Measurements from ENCODE around the gene ULBP1. TPM values are rescaled to one million over a fixed set of nuclear protein-coding genes. Genes with fewer than 3 reads are reported as not detected.
A peak's percentile ranks its signal among the peaks of the same experiment; 100 is the strongest.
"Not testable (repeated sequence)": the region's sequence is repeated elsewhere in the genome, so short reads cannot be mapped to it uniquely, and the experiment has no call there.

The ULBP1 gene
- total RNA-seq, 2 experiments from 2014 or later, result 1.8 to 2.2 TPM

- DNase-seq, result no peak
- H3K9me3 Mint-ChIP-seq, result no peaks in the 10 kb centered on the region
- no peak overlapping the region for H3K27ac Mint-ChIP-seq
- no peaks in the 10 kb centered on the region for H3K36me3 Mint-ChIP-seq
- CTCF ChIA-PET, result interaction anchor here (0.6 to 2.5 kb wide), 7 partner anchors 58 to 95 kb away, joined by 3 to 30 read pairs (median 4); no protein-coding TSS in a partner anchor
- H3K4me1 Mint-ChIP-seq (ENCODE audit: low read depth), result peaks cover 26% of the 10 kb centered on the region
- H3K4me3 Mint-ChIP-seq, result no peak overlapping the region
- H3K27me3 Mint-ChIP-seq, result peaks cover 80% of the 10 kb centered on the region
- POLR2A ChIA-PET, result no interaction called here
- intact Hi-C loops (cut with micrococcal nuclease), result loop anchor here (5.0 kb wide), 2 partner anchors 207 to 377 kb away; partner anchors contain the start of genes LATS1 and PPIL4
Observed at GRCh38 chr6:149924206-149924932, 39.4 kb upstream of the ULBP1 start.

- Mint-ChIP-seq H3K9me3 (no peaks in the 10 kb centered on the region), H3K27ac (no peak overlapping the region), H3K4me1 (ENCODE audit: low read depth) (peaks cover 26% of the 10 kb centered on the region), H3K27me3 (peaks cover 83% of the 10 kb centered on the region), H3K4me3 (no peak overlapping the region), H3K36me3 (no peaks in the 10 kb centered on the region)
- ChIA-PET POLR2A (no interaction called here), CTCF (interaction anchor here (0.6 to 2.5 kb wide), 8 partner anchors 58 to 470 kb away, joined by 3 to 30 read pairs (median 4); no protein-coding TSS in a partner anchor)
- intact Hi-C loops (cut with micrococcal nuclease), result loop anchor here (5.0 kb wide), 3 partner anchors 208 to 378 kb away; partner anchors contain the start of genes GINM1, LATS1 and PPIL4
- no peak for DNase-seq
Observed at GRCh38 chr6:149924933-149925252, 38.9 kb upstream of the ULBP1 start.

GRCh38 chr6:149925253-149925973 is 38.3 kb upstream of the ULBP1 start:
- no peak overlapping the region for H3K27ac Mint-ChIP-seq
- H3K27me3 Mint-ChIP-seq, result peaks cover 83% of the 10 kb centered on the region
- H3K4me3 Mint-ChIP-seq, result peak overlapping the region; percentile 24
- peaks cover 26% of the 10 kb centered on the region for H3K4me1 Mint-ChIP-seq (ENCODE audit: low read depth)
- intact Hi-C loops (cut with micrococcal nuclease), result loop anchor here (5.0 kb wide), 1 partner anchor 358 kb away; the partner anchor contains the start of gene GINM1
- CTCF ChIA-PET, result interaction anchor here (0.6 to 2.5 kb wide), 6 partner anchors 59 to 470 kb away, joined by 3 to 30 read pairs (median 4); no protein-coding TSS in a partner anchor
- no peaks in the 10 kb centered on the region for H3K36me3 Mint-ChIP-seq
- H3K9me3 Mint-ChIP-seq, result no peaks in the 10 kb centered on the region
- POLR2A ChIA-PET, result no interaction called here
- DNase-seq, result no peak

GRCh38 chr6:149925974-149926777 is 37.6 kb upstream of the ULBP1 start:
- no peak overlapping the region for H3K27ac Mint-ChIP-seq
- H3K9me3 Mint-ChIP-seq, result no peaks in the 10 kb centered on the region
- peaks cover 83% of the 10 kb centered on the region for H3K27me3 Mint-ChIP-seq
- peak; percentile 90 for DNase-seq
- ChIA-PET POLR2A (no interaction called here), CTCF (interaction anchor here (0.7 to 2.5 kb wide), 6 partner anchors 20 to 95 kb away, joined by 3 to 30 read pairs (median 4); no protein-coding TSS in a partner anchor)
- no peaks in the 10 kb centered on the region for H3K36me3 Mint-ChIP-seq
- H3K4me1 Mint-ChIP-seq (ENCODE audit: low read depth), result peaks cover 26% of the 10 kb centered on the region
- intact Hi-C loops (cut with micrococcal nuclease), result loop anchor here (1.0 to 5.0 kb wide), 4 partner anchors 62 to 359 kb away; partner anchors contain the start of genes GINM1 and LRP11
- H3K4me3 Mint-ChIP-seq, result peak overlapping the region; percentile 51

GRCh38 chr6:149927025-149927424 is 36.7 kb upstream of the ULBP1 start:
- H3K36me3 Mint-ChIP-seq, H3K9me3 Mint-ChIP-seq, H3K4me3 Mint-ChIP-seq, H3K27ac Mint-ChIP-seq, DNase-seq, POLR2A ChIA-PET: not testable (repeated sequence)
- peaks cover 23% of the 10 kb centered on the region for H3K4me1 Mint-ChIP-seq (ENCODE audit: low read depth)
- CTCF ChIA-PET, result interaction anchor here (0.7 to 1.8 kb wide), 4 partner anchors 21 to 96 kb away, joined by 3 to 5 read pairs (median 4); no protein-coding TSS in a partner anchor
- intact Hi-C loops (cut with micrococcal nuclease), result loop anchor here (5.0 kb wide), 1 partner anchor 360 kb away; the partner anchor contains the start of gene GINM1
- peaks cover 81% of the 10 kb centered on the region for H3K27me3 Mint-ChIP-seq

- intact Hi-C loops (cut with micrococcal nuclease), result loop anchor here (5.0 kb wide), 1 partner anchor 362 kb away; the partner anchor contains the start of gene GINM1
- no peak overlapping the region for H3K4me3 Mint-ChIP-seq
- peaks cover 10% of the 10 kb centered on the region for H3K4me1 Mint-ChIP-seq (ENCODE audit: low read depth)
- H3K27me3 Mint-ChIP-seq, result peaks cover 79% of the 10 kb centered on the region
- H3K36me3 Mint-ChIP-seq, result no peaks in the 10 kb centered on the region
- no peak overlapping the region for H3K27ac Mint-ChIP-seq
- DNase-seq, result no peak
- CTCF ChIA-PET, result interaction anchor here (1.0 to 2.5 kb wide), 3 partner anchors 78 to 90 kb away, joined by 3 to 8 read pairs (median 3); no protein-coding TSS in a partner anchor
- POLR2A ChIA-PET, result no interaction called here
- H3K9me3 Mint-ChIP-seq, result no peaks in the 10 kb centered on the region
Observed at GRCh38 chr6:149929422-149929821, 34.3 kb upstream of the ULBP1 start.

- no peaks in the 10 kb centered on the region for H3K36me3 Mint-ChIP-seq
- H3K4me1 Mint-ChIP-seq (ENCODE audit: low read depth), result peaks cover 9% of the 10 kb centered on the region
- no peaks in the 10 kb centered on the region for H3K9me3 Mint-ChIP-seq
- no peak overlapping the region for H3K4me3 Mint-ChIP-seq
- peaks cover 82% of the 10 kb centered on the region for H3K27me3 Mint-ChIP-seq
- intact Hi-C loops (cut with micrococcal nuclease), result no loop called here
- POLR2A ChIA-PET, result no interaction called here
- DNase-seq, result no peak
- no peak overlapping the region for H3K27ac Mint-ChIP-seq
- CTCF ChIA-PET, result interaction anchor here (0.9 kb wide), 1 partner anchor 85 kb away, joined by 4 read pairs; no protein-coding TSS in a partner anchor
Observed at GRCh38 chr6:149931501-149931900, 32.2 kb upstream of the ULBP1 start.

- peaks cover 84% of the 10 kb centered on the region for H3K27me3 Mint-ChIP-seq
- POLR2A ChIA-PET, result no interaction called here
- CTCF ChIA-PET, result interaction anchor here (1.1 kb wide), 2 partner anchors 77 to 83 kb away, joined by 3 to 7 read pairs; no protein-coding TSS in a partner anchor
- no peaks in the 10 kb centered on the region for H3K36me3 Mint-ChIP-seq
- no peak for DNase-seq
- no peak overlapping the region for H3K4me3 Mint-ChIP-seq
- peaks cover 8% of the 10 kb centered on the region for H3K4me1 Mint-ChIP-seq (ENCODE audit: low read depth)
- intact Hi-C loops (cut with micrococcal nuclease), result no loop called here
- H3K27ac Mint-ChIP-seq, result no peak overlapping the region
- H3K9me3 Mint-ChIP-seq, result no peaks in the 10 kb centered on the region
Observed at GRCh38 chr6:149933036-149933435, 30.7 kb upstream of the ULBP1 start.

- Mint-ChIP-seq H3K4me1 (ENCODE audit: low read depth) (peaks cover 12% of the 10 kb centered on the region), H3K27me3 (peaks cover 83% of the 10 kb centered on the region), H3K4me3 (no peak overlapping the region), H3K27ac (no peak overlapping the region), H3K36me3 (no peaks in the 10 kb centered on the region), H3K9me3 (no peaks in the 10 kb centered on the region)
- intact Hi-C loops (cut with micrococcal nuclease), result no loop called here
- ChIA-PET CTCF (interaction anchor here (1.1 kb wide), 2 partner anchors 76 to 83 kb away, joined by 3 to 7 read pairs; no protein-coding TSS in a partner anchor), POLR2A (no interaction called here)
- DNase-seq, result no peak
Observed at GRCh38 chr6:149933461-149933860, 30.3 kb upstream of the ULBP1 start.

- intact Hi-C loops (cut with micrococcal nuclease), result loop anchor here (1.0 to 2.0 kb wide), 3 partner anchors 82 to 878 kb away; partner anchors contain the start of gene ULBP3
- ChIA-PET POLR2A (no interaction called here), CTCF (interaction anchor here (0.5 to 2.8 kb wide), 3 partner anchors 18 to 413 kb away, joined by 3 to 28 read pairs (median 3); no protein-coding TSS in a partner anchor)
- DNase-seq, result peak; percentile 76
- H3K9me3 Mint-ChIP-seq, result no peaks in the 10 kb centered on the region
- peaks cover 82% of the 10 kb centered on the region for H3K27me3 Mint-ChIP-seq
- H3K4me3 Mint-ChIP-seq, result no peak overlapping the region
- H3K27ac Mint-ChIP-seq, result peak overlapping the region; percentile 49
- H3K36me3 Mint-ChIP-seq, result no peaks in the 10 kb centered on the region
- peaks cover 22% of the 10 kb centered on the region for H3K4me1 Mint-ChIP-seq (ENCODE audit: low read depth)
Observed at GRCh38 chr6:149934249-149935156, 29.2 kb upstream of the ULBP1 start.
